ENCODE results near the gene MEIOSIN.
"Not testable (repeated sequence)": the region's sequence is repeated elsewhere in the genome, so short reads cannot be mapped to it uniquely, and the experiment has no call there.

Gene MEIOSIN, protein sequence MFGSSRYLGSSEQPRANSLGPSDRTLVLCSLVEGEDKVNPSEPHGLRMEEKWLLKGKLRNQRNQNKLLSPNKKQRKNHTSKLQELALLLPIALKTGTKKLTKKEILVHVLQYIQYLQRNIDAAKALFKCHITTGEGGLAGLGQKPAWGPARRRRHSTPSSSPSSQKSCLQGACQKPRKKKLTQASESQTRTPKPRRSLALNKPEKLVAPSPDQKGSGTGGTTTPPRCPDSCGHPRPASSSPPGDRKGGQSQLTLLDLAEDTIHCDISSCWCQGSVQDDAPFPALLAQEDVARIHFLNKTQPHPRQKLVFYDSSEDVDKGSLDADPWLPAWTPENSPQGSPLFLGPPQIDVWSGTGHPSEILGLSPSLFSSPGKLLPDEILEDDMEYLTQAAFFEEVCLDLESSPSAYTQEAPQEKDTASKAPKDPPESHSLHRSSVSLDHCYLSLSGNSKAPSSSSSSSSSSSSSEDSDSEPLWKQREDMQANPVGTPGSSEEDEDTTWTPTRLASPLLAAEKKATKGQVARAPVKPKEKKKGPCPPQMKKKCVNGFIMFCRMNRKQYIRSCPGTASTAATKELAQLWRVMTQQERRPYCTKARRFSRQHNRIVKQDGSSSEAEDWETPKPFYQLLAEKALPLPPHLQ

DNA sequence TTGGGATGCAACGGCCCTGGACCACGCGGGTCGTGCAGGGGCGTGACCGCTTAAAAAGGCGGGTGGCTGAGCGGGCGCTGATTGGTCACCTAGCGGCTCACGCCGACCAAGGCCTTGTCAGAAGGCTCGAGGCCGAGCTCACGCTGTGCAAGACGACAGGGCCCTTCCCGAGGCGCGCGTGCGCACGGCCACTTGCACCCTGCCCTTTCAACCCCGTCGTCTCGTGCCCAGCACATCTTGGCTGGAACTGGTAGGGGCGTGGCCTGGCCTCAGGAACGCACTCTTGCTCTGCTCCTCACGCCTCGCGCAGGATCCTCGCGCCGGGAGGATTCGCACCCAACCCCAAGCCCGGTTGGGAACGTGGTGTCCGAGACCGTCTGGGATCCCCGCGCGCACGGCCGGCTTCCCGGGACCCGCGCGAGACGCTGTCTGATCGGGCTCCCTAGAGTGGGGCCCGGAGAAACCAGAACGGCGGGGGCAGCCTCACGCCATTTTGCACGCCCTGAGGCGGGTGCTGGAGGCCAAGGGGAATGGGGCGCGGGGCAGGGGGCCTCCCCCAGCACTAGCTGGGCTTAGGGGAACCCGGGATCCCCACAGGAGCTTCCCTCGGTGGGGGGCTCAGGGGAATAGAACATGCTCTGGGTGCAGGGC, at the start of gene MEIOSIN:
Gene MEIOSIN, plus strand, starts transcription at position 280 of the 651 bp plus-strand sequence. CDS start 1,938 bp downstream, outside the sequence.
- DNase-seq, result no peak

DNA sequence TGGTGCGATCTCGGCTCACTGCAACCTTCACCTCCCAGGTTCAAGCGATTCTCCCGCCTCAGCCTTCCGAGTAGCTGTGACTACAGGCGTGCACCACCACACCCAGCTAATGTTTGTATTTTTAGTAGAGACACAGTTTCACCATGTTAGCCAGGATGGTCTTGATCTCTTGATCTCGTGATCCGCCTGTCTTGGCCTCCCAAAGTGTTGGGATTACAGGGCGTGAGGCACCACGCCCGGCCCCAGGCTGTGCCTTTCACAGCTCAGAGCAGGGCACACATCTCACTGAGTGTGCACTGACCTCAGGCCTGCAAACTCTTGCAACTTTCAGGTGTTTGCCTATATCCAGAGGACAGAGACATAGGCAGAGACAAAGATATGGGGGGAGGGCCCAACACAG, 48.2 kb upstream of the MEIOSIN start:
- DNase-seq, result not testable (repeated sequence)

DNA sequence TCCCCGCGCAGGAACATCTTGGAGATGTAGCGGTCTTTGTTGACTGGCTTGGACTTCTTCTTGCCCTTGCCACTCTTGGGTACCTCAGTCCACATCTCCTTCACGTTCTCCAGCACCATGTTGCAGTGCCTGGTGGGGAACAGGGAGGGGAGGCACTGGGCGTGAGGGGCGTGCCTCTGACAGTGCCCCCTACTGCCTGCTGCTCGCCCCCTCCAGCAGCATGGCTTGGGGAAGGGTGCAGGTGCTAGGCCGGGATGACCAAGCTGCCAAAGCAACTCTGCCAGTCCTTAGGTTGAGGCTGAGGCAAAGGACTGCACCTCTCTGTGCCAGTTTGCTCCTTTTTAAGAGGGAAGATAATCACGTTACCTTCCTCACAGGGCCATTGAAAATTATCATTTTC, 45.6 kb upstream of the MEIOSIN start:
- no peak for DNase-seq

DNA sequence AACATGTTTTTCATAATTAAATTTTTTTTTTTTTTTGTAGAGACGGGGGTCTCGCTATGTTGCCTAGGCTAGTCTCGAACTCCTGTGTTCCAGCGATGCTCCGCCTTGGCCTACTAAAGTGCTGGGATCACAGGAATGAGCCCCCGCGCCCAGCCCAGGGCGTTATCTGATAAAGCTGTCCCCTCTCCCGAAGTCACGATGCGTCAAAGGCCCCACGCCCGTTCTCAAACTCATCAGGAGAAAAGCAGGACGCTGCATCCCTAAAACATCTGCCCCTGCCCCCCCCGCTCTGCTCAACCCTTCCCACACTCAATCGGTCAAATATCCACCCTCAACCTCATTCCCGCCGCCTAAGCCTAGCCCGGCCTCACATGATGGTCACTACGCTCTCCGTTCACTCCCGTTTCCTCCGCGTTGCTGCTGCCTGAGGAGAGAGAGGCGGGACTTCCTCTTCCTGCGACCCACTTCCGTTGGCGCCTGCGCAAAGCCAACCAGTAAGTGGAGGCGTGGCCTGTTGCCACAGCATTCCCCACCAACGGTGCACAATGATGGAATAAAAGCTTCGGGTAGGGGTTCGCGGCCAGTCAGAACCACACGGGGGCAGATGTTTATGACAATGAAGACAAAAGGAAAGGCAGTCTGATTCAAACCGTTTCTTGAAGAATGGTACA, 41.6 kb upstream of the MEIOSIN start, which contains the start of gene SNRPD2:
Gene SNRPD2, minus strand, starts transcription at position 438 of the 671 bp plus-strand sequence. Its CDS starts 65 bp downstream, at position 373.
- no peak for DNase-seq

DNA sequence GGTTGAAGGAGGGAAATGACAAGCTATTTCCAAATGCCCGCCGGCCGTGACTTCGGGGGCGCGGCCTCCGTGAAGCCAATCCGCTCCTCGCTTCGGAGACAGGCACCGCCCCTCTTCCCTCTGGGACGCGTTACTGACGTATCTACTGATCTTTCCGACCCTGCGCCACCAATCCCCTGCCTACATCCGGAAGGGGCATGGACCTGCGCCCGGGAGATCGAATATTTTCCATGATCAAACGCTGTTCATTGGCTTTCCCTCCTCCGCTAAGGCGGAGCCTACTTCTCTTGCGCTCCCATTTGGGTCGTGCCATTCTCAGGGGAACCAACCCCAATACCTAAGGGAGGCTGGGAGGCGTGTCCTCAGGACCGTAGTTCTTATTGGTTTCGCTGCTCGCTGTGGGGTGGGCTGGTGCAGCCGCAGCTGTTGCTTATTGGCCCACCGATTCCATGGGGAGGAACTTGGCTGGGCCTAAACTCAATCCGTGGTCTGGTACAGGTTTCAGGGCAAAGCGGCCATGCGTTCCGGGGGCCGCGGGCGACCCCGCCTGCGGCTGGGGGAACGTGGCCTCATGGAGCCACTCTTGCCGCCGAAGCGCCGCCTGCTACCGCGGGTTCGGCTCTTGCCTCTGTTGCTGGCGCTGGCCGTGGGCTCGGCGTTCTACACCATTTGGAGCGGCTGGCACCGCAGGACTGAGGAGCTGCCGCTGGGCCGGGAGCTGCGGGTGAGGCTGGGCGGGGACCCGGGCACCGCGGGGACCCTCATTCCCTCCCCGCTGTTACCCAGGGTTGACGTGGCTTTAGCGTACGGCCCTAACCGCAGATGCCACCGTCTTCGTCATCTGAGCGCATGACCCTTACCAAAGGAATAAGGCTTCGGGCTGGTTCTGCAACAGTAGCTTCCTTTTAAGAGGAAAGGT, 40.8 kb upstream of the MEIOSIN start, which contains the start of gene QPCTL:
Gene QPCTL, plus strand, starts transcription at position 480 of the 919 bp plus-strand sequence. Its CDS starts 38 bp downstream, at position 518.
- peak; percentile 92 for DNase-seq

DNA sequence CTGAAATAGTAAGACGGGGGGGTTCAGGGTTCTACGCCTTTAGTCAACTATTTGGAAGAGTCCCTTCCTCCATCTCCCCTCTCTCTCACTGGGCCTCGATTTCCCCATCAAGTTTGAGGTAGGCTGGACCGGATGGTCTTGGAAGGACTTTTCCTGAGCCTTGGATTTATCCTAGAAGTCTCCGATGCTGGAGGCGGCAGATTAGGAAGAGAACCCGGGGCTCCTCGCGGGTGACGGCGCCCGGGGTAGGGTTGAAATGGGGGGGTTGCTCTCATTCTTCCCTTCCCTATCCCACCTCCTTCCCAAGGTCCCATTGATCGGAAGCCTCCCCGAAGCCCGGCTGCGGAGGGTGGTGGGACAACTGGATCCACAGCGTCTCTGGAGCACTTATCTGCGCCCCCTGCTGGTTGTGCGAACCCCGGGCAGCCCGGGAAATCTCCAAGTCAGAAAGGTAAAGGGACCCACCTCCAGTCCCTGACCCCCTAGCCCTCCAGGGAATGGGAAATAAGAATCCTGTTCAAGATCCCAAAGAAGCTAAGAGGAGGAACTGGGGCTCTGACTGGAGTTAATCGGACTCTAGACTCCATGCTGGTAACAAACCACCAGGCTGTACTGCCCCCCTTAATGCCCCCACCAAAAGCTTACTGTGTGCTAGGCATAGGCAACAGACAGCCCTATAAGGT, 40.0 kb upstream of the MEIOSIN start:
- peak; percentile 76 for DNase-seq

DNA sequence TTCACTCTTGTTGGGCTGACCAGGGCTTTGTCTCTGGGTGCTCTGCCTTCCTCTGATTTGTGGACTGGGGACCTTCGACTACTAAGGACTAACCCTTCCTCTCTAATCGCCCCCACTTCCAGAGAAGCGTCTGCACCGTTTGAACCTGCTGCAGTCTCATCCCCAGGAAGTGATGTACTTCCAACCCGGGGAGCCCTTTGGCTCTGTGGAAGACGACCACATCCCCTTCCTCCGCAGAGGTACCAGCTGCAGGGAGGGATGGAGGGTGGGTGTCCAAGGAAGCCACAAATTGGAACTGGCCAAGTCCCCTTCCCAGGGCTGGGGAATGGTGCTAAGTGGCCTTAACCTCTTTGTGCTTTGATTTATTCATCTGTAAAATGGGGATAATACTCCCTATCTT, 31.6 kb upstream of the MEIOSIN start:
- DNase-seq, result no peak

DNA sequence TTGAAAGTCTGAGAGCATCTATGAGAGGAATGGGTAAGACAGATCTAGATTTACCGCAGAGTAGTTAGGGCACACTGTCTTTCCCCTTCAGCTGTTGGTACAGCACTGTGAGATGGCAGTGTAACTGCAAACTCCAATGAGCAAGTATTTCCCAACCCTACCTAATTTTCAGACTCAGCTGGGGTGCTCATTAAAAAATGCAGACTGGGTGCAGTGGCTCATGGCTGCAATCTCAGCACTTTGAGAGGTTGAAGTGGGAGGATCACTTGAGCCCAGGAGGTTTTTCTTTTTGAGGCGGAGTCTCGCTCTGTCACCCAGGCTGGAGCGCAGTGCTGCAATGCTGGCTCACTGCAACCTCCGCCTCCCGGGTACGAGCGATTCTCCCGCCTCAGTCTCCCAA, 28.1 kb upstream of the MEIOSIN start:
- no peak for DNase-seq

DNA sequence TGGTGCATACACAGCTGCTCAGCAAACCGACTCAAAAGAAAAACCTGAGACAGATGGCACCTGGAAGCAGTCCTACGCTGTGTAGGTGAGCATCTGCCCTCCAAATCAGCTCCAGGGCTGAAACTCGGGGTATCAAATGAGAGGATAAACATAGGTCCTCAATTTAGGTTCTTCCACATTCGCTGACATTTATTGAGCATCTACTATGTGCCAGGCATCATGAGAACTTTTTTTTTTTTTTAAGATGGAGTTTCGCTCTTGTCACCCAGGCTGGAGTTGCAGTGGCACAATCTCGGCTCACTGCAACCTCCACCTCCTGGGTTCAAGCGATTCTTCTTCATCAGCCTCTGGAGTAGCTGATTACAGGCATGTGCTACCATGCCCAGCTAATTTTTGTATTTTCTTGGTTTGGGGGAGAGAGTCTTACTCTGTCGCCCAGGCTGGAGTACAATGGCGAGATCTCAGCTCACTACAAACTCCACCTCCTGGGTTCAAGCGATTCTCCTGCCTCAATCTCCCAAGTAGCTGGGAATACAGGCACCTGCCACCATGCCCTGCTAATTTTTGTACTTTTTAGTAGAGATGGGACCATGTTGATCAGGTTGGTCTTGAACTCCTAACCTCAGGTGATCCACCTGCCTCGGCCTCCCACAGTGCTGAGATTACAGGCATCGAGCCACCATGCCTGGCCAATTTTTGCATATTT, 27.4 kb upstream of the MEIOSIN start:
- DNase-seq, result no peak

DNA sequence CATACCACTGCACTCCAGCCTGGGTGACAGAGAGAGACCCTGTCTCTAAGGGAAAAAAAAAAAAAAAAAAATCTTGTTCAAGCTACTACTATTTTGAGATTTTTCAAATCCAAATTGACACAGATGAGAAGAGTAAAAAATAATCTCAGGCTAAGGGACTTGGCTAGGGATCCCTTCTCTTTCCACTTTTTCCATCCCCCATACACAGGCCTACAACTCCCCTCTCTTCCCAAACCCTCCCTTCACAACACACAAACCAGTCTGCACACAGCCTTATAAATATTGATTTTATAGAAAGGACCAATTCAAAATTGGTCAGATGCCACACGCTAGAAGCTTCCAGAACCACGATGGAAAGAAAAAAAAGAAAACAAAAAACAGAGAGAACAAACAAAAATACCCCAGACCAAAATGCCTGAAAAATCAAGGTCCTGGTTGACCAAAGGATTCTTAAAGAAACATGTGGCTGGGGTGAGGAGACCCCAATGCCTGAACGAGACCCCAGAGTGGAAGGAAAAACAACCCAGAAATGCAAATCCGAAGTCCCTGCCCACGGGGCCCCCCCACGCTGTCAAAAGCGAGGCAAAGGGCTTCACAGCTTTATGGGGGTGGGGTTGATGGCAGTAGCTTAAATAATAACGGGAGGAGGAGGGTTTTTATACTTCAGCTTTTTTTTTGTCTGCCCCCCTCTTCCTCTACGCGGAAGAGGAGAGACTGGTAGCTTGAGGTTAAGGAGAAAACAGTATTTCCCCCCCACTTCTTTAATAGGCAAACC, 22.7 kb upstream of the MEIOSIN start:
- DNase-seq, result no peak

DNA sequence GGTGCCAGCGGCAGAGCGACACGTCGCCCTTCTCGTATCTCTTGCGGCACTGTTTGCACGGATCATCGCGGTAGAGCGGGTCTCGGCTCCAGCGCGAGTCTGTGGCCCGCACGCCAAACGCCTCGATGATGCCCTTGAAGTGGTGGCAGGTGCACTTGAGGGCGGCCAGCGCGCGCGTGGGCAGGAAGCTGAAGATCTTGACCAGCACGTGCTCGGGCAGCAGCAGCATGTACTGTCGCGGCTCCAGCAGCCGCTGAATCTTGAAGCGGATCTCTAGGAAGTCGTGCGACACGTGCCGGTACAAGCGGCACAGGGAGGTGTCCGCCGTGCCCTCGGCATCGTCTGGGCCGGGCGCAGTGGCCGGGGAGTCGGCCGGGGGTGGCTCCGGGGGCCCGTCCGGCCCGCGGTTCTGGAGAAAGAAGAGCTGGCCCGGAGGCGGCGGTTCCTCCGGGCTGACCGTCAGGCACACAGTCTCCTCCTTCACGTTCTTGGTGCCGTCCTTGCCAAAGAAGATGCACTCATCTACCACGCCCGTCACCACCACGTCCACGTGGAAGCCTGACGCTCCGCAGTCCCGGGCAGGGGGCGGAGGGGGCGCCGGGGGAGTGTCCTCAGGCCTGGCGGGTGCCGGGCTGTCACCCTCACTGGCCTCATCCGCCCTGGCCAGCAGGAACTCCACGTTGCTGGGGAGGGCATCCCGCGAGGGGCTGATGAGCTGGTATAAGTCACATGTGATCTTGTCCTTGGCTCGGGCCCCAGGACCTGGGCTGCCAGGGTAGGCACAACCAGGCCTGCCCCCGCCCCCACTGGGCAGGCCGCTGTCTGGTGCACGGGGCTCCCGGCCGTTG, 21.2 kb upstream of the MEIOSIN start:
- DNase-seq, result no peak

DNA sequence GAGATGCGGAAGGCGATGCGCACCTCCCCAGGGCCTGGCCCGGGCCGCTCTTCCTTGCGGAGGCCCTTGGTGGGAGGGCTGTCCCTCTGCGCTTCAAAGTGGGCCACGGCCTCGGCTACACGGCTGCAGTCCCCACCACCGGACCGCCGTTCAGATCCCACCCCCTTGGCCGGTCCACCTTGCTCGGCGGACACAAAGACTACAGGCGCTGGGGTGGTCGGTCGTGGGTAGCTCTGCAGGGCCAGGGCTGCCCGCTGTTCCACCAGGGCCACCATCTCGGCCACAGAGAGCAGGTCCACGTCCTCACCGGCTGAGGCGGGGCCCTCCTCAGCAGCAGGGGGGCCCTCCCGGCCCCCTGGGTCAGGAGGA, 20.6 kb upstream of the MEIOSIN start:
- DNase-seq, result no peak

DNA sequence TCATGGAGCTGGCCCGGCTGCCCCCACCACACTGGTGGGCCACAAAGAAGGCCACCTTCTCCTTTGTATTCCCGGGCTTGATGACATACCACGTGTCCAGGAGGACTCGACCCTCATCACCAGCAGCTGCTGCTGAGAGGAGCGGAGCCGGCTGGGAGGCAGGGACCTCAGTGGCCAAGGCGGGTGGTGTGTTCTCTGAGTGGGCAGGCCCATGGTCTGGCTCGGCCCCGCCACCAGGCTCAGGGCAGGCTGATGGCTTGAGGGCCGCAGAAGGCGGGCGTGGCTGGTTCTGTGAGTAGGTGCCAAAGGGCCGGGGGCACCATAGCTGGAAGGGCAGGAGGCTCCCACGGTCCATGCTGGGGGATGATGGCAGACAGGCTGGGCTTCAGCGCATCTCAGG, 20.1 kb upstream of the MEIOSIN start:
- DNase-seq, result no peak

DNA sequence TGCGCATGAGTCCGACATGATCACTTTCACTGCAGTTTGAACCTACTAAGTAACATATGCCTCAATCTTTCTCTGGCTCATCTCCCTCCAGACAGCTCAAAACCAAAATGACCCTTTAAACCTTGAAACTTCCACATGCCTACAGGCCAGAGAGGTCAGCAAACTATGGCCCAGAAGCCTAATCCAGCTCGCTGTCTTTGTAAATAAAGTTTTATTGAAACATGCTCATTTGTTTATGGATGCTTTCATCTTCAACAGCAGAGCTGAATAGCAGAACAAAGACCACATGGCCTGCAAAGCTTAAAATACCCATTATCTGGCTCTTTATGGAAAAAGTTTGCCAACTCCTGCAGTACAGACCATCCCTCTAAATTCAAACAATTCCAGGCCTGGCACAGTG, 18.1 kb upstream of the MEIOSIN start:
- no peak for DNase-seq

DNA sequence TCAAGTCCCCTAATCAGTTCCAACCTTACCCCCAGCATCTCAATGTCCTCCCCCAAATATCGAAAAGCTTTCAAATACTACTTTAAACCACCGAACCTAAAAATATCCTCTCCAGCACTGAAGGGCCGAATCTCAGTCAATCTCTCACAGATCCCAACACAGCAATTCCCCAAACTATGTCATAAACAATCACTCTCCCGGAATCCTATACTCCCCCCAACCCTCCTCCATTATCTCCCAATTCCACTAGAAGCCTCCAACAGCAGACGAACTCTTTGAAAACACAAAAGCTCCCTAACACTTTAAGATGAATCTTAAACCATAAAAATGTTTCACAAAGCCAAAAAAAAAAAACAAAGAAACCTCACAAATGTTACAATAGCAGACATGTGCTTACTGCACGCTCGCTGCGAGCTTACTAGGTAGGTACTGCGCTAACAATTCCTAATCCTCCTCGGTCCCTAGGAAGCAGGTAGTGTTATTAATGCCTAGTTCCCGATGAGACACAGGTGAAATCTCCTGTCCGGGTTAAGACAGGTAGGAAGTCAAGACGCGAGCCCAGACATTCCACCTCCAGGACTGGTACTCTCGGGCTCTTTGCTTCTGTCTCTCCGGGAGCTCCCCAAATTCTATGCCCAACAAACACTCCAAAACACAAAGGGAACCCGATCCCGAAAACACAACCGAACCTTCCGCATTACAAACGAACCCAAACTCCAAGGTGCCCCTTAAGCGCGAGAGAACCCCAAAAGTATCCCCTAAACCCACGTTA, 16.7 kb upstream of the MEIOSIN start:
- peak; percentile 48 for DNase-seq

DNA sequence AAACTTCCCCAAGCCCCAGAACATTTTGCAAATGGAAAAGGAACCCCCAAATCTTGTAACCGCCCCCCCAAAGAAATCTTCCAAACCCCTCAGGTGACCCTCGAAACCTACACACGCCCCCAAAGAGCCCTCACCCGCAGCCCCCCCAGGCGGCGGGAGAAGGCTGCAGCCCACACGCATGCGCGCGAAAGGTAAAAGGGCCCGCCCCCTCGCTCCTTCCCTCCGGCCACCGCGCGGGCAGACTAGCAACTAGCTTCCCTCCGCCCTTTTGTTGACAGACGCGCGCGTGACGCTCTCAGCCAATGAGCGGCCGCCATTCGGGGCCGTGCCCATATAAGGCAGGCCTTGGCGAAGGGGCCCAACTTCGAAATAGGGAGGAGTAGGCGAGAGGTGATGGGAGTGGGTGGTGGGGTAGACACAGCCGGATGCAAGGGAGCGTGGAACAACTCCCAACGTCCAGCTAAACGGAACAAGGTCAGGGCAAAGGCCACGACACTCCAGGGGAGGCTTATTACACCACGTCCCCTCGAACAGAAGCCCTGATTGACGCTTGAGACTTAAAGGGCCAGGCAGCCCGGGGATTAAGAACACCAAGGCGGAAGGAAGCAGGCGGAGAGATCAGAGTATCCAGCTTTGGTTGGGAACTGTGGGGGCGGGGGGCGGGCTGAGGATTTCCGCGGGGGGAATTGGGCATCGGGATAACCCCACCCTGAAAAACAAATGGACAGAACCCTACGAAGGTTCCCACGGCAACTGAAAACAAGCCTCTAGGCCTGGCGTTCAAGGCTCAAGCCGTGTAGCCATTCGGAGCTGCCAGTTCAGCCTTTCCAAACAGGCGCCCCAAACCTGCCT, 15.9 kb upstream of the MEIOSIN start:
- peak; percentile 95 for DNase-seq
